ENCODE data around the gene CA5B.

CA5B gene

GRCh38 chrX:15834827-15835595 is 96.9 kb downstream of the CA5B start:
- no peak for DNase-seq
- Mint-ChIP-seq H3K9me3 (no peaks in the 10 kb centered on the region), H3K4me1 (ENCODE audit: low read depth in 2 of 2) (no peaks in the 10 kb centered on the region), H3K36me3 (ENCODE audit: insufficient read depth) (peaks cover 7% of the 10 kb centered on the region), H3K27me3 (no peaks in the 10 kb centered on the region), H3K27ac (no peak overlapping the region), H3K4me3 (no peak overlapping the region)
- ATAC-seq (replicated peaks): no peak
